Measurements from ENCODE around the gene HIGD1A.
A peak's percentile ranks its signal among the peaks of the same experiment; 100 is the strongest.

The HIGD1A gene

GRCh38 chr3:42799376-42799775 lies 4.9 kb downstream of the HIGD1A start:
- no peak for DNase-seq (ENCODE audit: low read depth)

GRCh38 chr3:42796332-42796885 lies 7.9 kb downstream of the HIGD1A start:
- DNase-seq (ENCODE audit: low read depth) = no peak

GRCh38 chr3:42795621-42796181 lies 8.6 kb downstream of the HIGD1A start:
- DNase-seq (ENCODE audit: low read depth) = no peak

- no peak for DNase-seq (ENCODE audit: low read depth)
Observed at GRCh38 chr3:42790714-42791229, 13.5 kb downstream of the HIGD1A start.

- DNase-seq (ENCODE audit: low read depth) = no peak
Observed at GRCh38 chr3:42786631-42787030, 17.7 kb downstream of the HIGD1A start.

- DNase-seq (ENCODE audit: low read depth) = no peak
Observed at GRCh38 chr3:42786212-42786611, 18.1 kb downstream of the HIGD1A start.

GRCh38 chr3:42780892-42781700 lies 23.2 kb downstream of the HIGD1A start:
- peak; percentile 77 for DNase-seq (ENCODE audit: low read depth)

- DNase-seq (ENCODE audit: low read depth) = no peak
Observed at GRCh38 chr3:42780398-42780797, 23.9 kb downstream of the HIGD1A start.

GRCh38 chr3:42778644-42779043 lies 25.6 kb downstream of the HIGD1A start:
- DNase-seq (ENCODE audit: low read depth) = peak; percentile 98

- DNase-seq (ENCODE audit: low read depth) = no peak
Observed at GRCh38 chr3:42773409-42773751, 30.9 kb downstream of the HIGD1A start.

GRCh38 chr3:42772670-42773408 lies 31.5 kb downstream of the HIGD1A start, which contains the start of gene CCDC13:
Gene CCDC13, minus strand, starts transcription at chr3:42773253. Its CDS starts 14,908 bp downstream, at chr3:42758345.
- peak; percentile 94 for DNase-seq (ENCODE audit: low read depth)

GRCh38 chr3:42771271-42771670 lies 33.0 kb downstream of the HIGD1A start:
- DNase-seq (ENCODE audit: low read depth) = no peak

GRCh38 chr3:42769477-42770131 lies 34.7 kb downstream of the HIGD1A start:
- no peak for DNase-seq (ENCODE audit: low read depth)

GRCh38 chr3:42764561-42765295 lies 39.6 kb downstream of the HIGD1A start:
- DNase-seq (ENCODE audit: low read depth) = no peak

- no peak for DNase-seq (ENCODE audit: low read depth)
Observed at GRCh38 chr3:42764115-42764514, 40.2 kb downstream of the HIGD1A start.

GRCh38 chr3:42763021-42763420 lies 41.3 kb downstream of the HIGD1A start:
- peak; percentile 81 for DNase-seq (ENCODE audit: low read depth)

- DNase-seq (ENCODE audit: low read depth) = peak; percentile 91
Observed at GRCh38 chr3:42762046-42762724, 42.1 kb downstream of the HIGD1A start.

- no peak for DNase-seq (ENCODE audit: low read depth)
Observed at GRCh38 chr3:42758126-42758525, 46.2 kb downstream of the HIGD1A start.

GRCh38 chr3:42756681-42757213 lies 47.5 kb downstream of the HIGD1A start:
- DNase-seq (ENCODE audit: low read depth) = no peak

All from fibroblast of gingiva (primary cell).